Natural killer cell (primary cell): ENCODE results near the gene SORCS2. TPM values are rescaled to one million over a fixed set of nuclear protein-coding genes. Genes with fewer than 3 reads are reported as not detected.

Experiments used
- ATAC-seq, 3 donors: fragments of 150-1000 bp in 2 of 3; fragments of 200-7000 bp in 1 of 3; cut with Tn5 transposase; 1 replicate in 1 of 3; 2 replicates in 2 of 3; pipeline ENCODE4 v1.10.0; 2021; ENCODE audit warnings: mild to moderate bottlenecking in 2 of 3, moderate library complexity in 2 of 3
- DNase-seq, 2 donors: peaks; one replicate each; pipeline versions ENCODE4 v3.0.0 to v3.0.0-alpha.2; 2013 to 2021; ENCODE audit warnings: mixed read lengths in 1 of 2
- H3K27ac ChIP-seq: one replicate; pipeline ENCODE4 v1.5.1; 2013; ENCODE audit warnings: mild to moderate bottlenecking, low read length
- H3K27me3 ChIP-seq: one replicate; pipeline ENCODE4 v1.6.1; 2013; ENCODE audit warnings: low read length; ENCODE audit not compliant: control insufficient read depth, insufficient read depth
- H3K36me3 ChIP-seq: one replicate; pipeline ENCODE4 v1.6.1; 2013; ENCODE audit warnings: low read length; ENCODE audit not compliant: control insufficient read depth, insufficient read depth
- H3K4me1 ChIP-seq: one replicate; pipeline ENCODE4 v1.6.1; 2013; ENCODE audit warnings: low read length; ENCODE audit not compliant: control insufficient read depth, insufficient read depth
- H3K4me3 ChIP-seq: one replicate; pipeline ENCODE4 v1.5.1; 2013; ENCODE audit warnings: low read length
- H3K9me3 ChIP-seq: one replicate; pipeline ENCODE4 v1.6.1; 2013; ENCODE audit warnings: low read length; ENCODE audit not compliant: control insufficient read depth, insufficient read depth
- H3K27ac Mint-ChIP-seq, 2 donors: one replicate each; pipeline ENCODE4 v1.8.0; 2022; ENCODE audit warnings: mild to moderate bottlenecking in 2 of 2, mixed read lengths in 2 of 2, moderate library complexity in 1 of 2
- H3K27me3 Mint-ChIP-seq, 2 donors: one replicate each; pipeline ENCODE4 v1.8.0; 2022; ENCODE audit warnings: low read depth in 2 of 2, mixed read lengths in 2 of 2
- H3K36me3 Mint-ChIP-seq: one replicate; pipeline ENCODE4 v1.8.0; 2022; ENCODE audit warnings: mixed read lengths
- H3K4me1 Mint-ChIP-seq, 2 donors: one replicate each; pipeline ENCODE4 v1.8.0; 2022; ENCODE audit warnings: mixed read lengths in 2 of 2
- H3K4me3 Mint-ChIP-seq: one replicate; pipeline ENCODE4 v1.8.0; 2022; ENCODE audit warnings: mild to moderate bottlenecking, moderate library complexity, mixed read lengths
- H3K9me3 Mint-ChIP-seq, 2 donors: one replicate each; pipeline ENCODE4 v1.8.0; 2022; ENCODE audit warnings: mixed read lengths in 2 of 2
- WGBS: methylation state at CpG from one replicate; pipeline ENCODE4 v1.1.7; 2013; ENCODE audit warnings: missing lambda C conversion rate; ENCODE audit not compliant: insufficient coverage; 5-methylcytosine and 5-hydroxymethylcytosine counted together
- intact Hi-C: fragments of 100-400 bp; cut with micrococcal nuclease; formaldehyde crosslinking; loops from one replicate; pipeline ENCODE4 v1.14.2; 2022
- total RNA-seq, 4 donors: library from RNA; stranded (reverse); fragments of 120-200 nt in 1 of 4; gene quantifications; one replicate each; pipeline versions ENCODE4 v1.2.3 to v1.2.4, GENCODE V29; 2013 to 2022
- TF ChIP-seq, protein P1 (sequence below): fragments of 200-600 bp; IDR thresholded peaks from one replicate; pipeline ENCODE4 v1.8.0; 2022; ENCODE audit warnings: antibody characterized with exemption

The SORCS2 gene
- total RNA-seq, 3 donors from 2014 or later (not counting 1 experiment from before 2014, with no cell fraction given): 1.2 to 2.5 (median 1.4) TPM

DNA sequence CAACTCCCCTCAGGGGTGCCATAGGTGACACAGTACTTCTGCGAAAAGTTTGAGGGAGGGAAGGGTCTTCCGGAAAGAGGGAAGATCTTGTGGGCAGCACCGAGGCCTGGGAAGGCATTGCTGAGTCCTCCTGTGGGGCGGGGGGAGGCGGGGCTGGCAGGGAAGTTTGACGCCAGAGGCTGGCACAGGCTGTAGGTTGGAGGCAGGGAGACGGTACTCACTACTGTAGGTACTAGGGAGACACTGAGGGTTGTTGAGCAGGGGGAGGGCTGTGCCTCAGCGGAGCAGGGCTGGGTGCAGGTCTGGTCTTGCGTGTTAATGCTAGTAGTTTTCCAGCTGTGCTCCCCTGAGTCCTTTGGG is 265.7 kb downstream of the SORCS2 start:
- Histone ChIP-seq H3K4me3 (no peak overlapping the region), H3K36me3 (no peaks in the 10 kb centered on the region), H3K9me3 (no peaks in the 10 kb centered on the region), H3K27ac (no peak overlapping the region), H3K4me1 (no peaks in the 10 kb centered on the region), H3K27me3 (no peaks in the 10 kb centered on the region)
- DNase-seq (no peak), ATAC-seq (no peak)
- 86% methylated on average over 8 of the region's 9 CpGs for WGBS
- no peak overlapping the region for H3K27ac Mint-ChIP-seq
- intact Hi-C loops: no loop called here
- H3K9me3 Mint-ChIP-seq: no peaks in the 10 kb centered on the region
- H3K36me3 Mint-ChIP-seq: no peaks in the 10 kb centered on the region
- TF ChIP-seq, protein P1, sequence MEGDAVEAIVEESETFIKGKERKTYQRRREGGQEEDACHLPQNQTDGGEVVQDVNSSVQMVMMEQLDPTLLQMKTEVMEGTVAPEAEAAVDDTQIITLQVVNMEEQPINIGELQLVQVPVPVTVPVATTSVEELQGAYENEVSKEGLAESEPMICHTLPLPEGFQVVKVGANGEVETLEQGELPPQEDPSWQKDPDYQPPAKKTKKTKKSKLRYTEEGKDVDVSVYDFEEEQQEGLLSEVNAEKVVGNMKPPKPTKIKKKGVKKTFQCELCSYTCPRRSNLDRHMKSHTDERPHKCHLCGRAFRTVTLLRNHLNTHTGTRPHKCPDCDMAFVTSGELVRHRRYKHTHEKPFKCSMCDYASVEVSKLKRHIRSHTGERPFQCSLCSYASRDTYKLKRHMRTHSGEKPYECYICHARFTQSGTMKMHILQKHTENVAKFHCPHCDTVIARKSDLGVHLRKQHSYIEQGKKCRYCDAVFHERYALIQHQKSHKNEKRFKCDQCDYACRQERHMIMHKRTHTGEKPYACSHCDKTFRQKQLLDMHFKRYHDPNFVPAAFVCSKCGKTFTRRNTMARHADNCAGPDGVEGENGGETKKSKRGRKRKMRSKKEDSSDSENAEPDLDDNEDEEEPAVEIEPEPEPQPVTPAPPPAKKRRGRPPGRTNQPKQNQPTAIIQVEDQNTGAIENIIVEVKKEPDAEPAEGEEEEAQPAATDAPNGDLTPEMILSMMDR: no peak
- peaks cover 8 to 14% of the 10 kb centered on the region in 2 donors for H3K27me3 Mint-ChIP-seq
- H3K4me1 Mint-ChIP-seq: no peaks in the 10 kb centered on the region
- H3K4me3 Mint-ChIP-seq: no peak overlapping the region

DNA sequence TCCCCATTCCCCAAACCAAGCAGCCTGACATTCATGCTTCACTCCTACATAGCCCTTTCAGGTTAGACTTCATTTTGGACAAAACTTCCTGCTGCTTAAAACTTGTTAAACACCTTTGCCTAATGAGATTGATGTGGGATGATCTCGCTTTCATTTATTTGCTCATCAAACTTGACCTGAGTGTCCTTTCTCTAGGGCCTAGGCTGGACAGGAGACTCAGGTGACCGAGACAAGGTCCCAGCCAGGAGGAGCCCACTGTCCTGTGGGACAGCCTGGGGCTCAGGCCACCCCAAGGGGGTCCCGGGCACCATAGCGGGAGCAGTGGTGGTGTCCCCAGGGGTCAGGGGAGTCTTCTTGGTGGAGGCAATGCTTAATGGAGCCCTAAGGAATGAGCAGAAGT is 266.1 kb downstream of the SORCS2 start:
- H3K36me3 ChIP-seq: no peaks in the 10 kb centered on the region
- no peak for DNase-seq
- 91% methylated on average over 4 of the region's 4 CpGs for WGBS

DNA sequence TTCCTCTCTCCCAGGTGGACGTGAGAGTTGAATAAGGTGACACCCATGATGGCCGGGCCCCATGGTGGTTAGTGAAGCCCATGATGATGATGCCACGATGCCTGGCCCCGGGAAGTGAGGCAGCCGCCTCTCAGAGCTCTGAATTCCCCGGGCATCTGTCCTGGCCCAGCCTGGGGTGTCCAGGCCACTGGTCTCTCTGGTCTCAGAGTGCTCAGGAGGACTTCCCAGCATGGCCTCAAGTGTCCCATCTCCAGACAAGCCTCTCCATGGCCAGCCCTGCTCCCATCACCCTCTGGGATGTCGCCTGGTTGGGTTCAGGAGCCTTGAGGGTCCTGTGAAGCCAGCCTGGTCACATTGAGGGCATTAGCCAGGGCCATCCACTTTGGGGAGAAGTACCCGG is 267.1 kb downstream of the SORCS2 start:
- Histone ChIP-seq H3K36me3 (no peaks in the 10 kb centered on the region), H3K9me3 (no peaks in the 10 kb centered on the region), H3K27me3 (no peaks in the 10 kb centered on the region), H3K27ac (no peak overlapping the region), H3K4me3 (no peak overlapping the region), H3K4me1 (no peaks in the 10 kb centered on the region)
- DNase-seq (no peak), ATAC-seq (no peak)
- Mint-ChIP-seq H3K4me1 (no peaks in the 10 kb centered on the region), H3K27me3 (peaks cover 11 to 14% of the 10 kb centered on the region in 2 donors), H3K36me3 (no peaks in the 10 kb centered on the region), H3K4me3 (no peak overlapping the region), H3K27ac (no peak overlapping the region), H3K9me3 (no peaks in the 10 kb centered on the region)
- TF ChIP-seq, protein P1: no peak
- intact Hi-C loops: no loop called here
- 85% methylated on average over 8 of the region's 8 CpGs for WGBS

More for the DNA sequence above, 266.1 kb downstream of the SORCS2 start:
- Mint-ChIP-seq H3K27ac (no peak overlapping the region), H3K9me3 (no peaks in the 10 kb centered on the region), H3K36me3 (no peaks in the 10 kb centered on the region), H3K4me1 (no peaks in the 10 kb centered on the region), H3K4me3 (no peak overlapping the region), H3K27me3 (peaks cover 8 to 14% of the 10 kb centered on the region in 2 donors)
- ATAC-seq: no peak
- H3K4me3 ChIP-seq: no peak overlapping the region
- H3K4me1 ChIP-seq: no peaks in the 10 kb centered on the region
- H3K9me3 ChIP-seq: no peaks in the 10 kb centered on the region
- no peaks in the 10 kb centered on the region for H3K27me3 ChIP-seq
- no peak overlapping the region for H3K27ac ChIP-seq
- intact Hi-C loops: no loop called here
- TF ChIP-seq, protein P1: no peak

DNA sequence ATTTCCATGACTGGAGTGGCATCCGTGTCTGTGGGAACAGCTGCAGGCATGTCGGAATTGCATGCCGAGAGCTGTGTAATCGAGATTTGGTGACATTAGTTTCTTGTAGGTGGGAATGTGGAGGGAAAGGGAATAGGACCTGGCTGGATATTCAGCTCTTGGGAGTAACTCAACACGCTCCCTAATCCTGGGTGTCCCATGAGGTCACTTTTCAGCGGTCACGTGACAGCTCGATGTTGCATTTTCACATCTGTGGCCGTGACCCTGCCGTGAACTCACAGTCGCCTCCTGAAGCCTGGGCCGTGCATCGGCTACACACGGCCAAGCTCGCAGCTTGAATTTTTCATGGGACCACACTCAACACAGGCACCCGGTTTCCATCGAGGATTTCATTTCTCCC is 268.2 kb downstream of the SORCS2 start:
- no peak for DNase-seq
- whole genome bisulfite sequencing: 81% methylated on average over 17 of the region's 17 CpGs
- Histone ChIP-seq H3K4me3 (no peak overlapping the region), H3K27me3 (no peaks in the 10 kb centered on the region), H3K4me1 (no peaks in the 10 kb centered on the region), H3K27ac (no peak overlapping the region), H3K9me3 (peaks cover under 1% of the 10 kb centered on the region), H3K36me3 (no peaks in the 10 kb centered on the region)
- H3K36me3 Mint-ChIP-seq: no peaks in the 10 kb centered on the region
- no peak for ATAC-seq
- no peaks in the 10 kb centered on the region for H3K9me3 Mint-ChIP-seq
- no peaks in the 10 kb centered on the region for H3K4me1 Mint-ChIP-seq
- intact Hi-C loops: no loop called here
- H3K27ac Mint-ChIP-seq: no peak overlapping the region
- no peak overlapping the region for H3K4me3 Mint-ChIP-seq
- TF ChIP-seq, protein P1: no peak
- H3K27me3 Mint-ChIP-seq: peaks cover 11 to 14% of the 10 kb centered on the region in 2 donors
